HG02571 (cell line): ENCODE data around the gene IDH3A.
A peak's percentile ranks its signal among the peaks of the same experiment; 100 is the strongest.

Experiments
- ATAC-seq: cut with Tn5 transposase; IDR thresholded peaks from one replicate; pipeline ENCODE4 v1.9.1; 2021; ENCODE audit warnings: mild to moderate bottlenecking, moderate library complexity; ENCODE audit not compliant: unreplicated experiment

The IDH3A gene

DNA sequence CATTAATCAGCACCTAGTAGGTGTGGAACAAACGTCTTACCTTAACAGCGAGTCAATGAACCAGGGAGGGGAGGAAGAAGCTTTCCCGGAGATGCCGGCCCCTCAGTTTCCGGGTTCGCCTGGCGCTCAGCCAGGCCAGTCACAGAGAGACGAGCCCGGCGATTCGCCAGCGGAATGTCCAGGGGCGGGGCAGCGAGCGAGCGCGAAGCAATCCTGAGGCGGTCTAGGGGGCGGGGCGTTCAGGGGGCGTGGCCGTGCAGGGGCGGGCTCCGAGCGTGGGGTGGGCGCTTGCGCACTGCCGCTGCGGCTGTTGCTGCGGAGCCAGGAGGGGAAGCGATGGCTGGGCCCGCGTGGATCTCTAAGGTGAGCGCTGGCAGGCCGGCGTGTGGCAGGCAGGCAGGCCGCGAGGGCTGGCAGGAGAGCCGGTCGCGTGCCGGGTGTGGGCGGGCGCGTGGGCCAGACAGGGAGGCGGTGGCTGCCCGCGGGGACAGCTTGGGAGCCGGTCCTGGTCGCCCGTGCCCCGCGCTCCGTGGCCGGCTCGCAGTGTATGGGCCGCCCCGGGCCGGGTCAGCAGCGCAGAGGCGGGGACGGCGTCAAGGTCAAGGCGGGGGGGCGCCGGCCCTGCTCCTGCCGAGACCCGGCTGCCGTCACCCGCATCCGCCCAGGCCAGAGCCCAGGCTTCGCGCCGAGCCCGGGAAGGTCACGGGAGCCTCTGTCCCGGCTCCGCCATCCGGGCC lies at the start of gene IDH3A:
Gene IDH3A (plus strand): TSS at position 295 of the 737 bp plus-strand sequence. CDS start 42 bp downstream, at position 337.
- ATAC-seq = peak; percentile 76

GRCh38 chr15:78100886-78101285 lies 48.3 kb upstream of the IDH3A start:
- ATAC-seq = no peak

DNA sequence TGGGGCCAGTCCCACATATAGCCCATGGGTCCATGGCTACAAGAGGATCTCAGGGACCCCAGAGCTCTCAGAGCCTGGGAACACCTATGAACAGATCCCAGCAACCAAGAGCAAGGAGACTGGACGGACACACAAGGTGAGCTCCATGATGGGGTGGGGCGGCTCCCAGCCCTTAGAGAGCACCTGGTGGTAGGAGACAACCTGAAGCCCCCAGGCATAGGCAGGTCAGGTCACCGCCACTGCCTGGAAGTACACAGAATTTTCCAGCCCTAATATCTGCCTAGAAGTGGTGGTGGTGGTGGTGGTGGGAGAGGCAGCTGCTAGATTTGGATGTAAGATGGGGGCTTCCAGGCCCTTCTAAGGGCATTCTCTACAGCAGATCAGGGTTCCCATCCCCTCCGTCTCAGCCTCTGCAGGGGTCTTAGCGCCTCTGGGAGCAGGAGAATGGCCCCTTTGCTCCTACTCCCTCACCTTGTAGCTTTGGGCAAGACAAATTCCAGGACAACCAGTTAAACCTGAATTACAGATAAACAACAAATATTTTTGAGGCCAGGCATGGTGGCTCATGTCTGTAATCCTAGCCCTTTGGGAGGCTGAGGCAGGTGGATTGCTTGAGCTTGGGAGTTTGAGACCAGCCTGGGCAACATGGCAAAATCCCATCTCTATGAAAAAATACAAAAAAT lies 47.6 kb upstream of the IDH3A start:
- no peak for ATAC-seq

- no peak for ATAC-seq
Observed at GRCh38 chr15:78102211-78102610, 47.0 kb upstream of the IDH3A start.

GRCh38 chr15:78102741-78103140 lies 46.4 kb upstream of the IDH3A start:
- ATAC-seq = no peak

GRCh38 chr15:78103406-78104118 lies 45.6 kb upstream of the IDH3A start:
- peak; percentile 60 for ATAC-seq

GRCh38 chr15:78104119-78104479 lies 45.1 kb upstream of the IDH3A start:
- no peak for ATAC-seq

- ATAC-seq = no peak
Observed at GRCh38 chr15:78104566-78105475, 44.3 kb upstream of the IDH3A start.

DNA sequence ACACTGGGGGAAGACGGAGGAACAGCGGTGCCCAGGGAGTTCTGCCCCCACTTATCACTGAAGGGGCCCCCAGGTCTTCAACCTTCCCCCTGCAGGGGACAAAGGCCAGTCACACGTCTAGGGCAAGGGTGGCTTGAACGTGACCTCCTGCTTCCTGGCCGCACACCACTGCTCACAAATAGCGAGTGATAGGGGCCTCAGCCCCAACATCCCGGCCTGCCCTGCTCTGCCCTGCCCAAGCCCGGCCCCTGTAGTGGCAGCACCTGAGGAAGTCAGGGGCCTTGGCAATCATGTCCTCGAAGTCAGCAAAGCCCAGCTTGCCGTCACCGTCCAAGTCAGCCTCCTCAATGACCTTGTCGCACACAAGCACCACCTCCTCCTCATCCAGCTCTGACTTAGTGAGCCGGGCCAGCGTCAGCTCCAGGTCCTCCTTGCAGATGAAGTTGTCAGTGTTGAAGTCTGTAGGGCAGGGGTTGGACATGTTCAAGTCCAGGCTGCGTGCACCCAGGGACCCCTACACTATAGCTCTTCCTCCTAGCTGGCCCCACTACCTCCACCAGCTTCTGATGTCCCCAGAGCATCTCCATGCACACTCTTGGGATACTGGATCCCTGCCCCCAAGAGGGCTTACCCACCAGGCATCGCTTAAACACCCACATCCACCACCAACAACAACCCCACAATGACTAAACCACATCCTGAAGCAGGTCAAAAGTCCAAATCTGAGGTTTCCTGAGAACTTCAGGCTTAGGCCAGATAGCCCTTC lies 43.5 kb upstream of the IDH3A start:
- no peak for ATAC-seq

DNA sequence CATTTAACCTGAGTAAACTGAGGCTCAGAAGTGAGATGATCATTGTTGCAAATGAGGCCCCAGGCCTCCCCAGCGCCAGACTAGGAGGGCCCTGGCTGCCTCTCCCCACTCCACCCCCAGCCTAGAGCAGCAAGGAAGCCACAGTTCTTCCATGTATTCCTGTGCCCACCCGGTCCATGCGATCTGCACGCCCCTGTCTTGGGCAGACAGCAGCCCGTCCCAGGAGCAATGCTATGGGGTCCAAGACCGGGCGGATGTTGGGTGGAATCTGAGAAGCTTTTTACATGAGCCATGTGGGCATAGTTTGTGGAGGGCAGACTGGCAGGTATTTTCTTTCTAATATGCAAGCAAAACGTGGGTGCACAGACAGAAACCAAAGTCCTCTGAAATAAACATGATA lies 41.7 kb upstream of the IDH3A start:
- no peak for ATAC-seq

DNA sequence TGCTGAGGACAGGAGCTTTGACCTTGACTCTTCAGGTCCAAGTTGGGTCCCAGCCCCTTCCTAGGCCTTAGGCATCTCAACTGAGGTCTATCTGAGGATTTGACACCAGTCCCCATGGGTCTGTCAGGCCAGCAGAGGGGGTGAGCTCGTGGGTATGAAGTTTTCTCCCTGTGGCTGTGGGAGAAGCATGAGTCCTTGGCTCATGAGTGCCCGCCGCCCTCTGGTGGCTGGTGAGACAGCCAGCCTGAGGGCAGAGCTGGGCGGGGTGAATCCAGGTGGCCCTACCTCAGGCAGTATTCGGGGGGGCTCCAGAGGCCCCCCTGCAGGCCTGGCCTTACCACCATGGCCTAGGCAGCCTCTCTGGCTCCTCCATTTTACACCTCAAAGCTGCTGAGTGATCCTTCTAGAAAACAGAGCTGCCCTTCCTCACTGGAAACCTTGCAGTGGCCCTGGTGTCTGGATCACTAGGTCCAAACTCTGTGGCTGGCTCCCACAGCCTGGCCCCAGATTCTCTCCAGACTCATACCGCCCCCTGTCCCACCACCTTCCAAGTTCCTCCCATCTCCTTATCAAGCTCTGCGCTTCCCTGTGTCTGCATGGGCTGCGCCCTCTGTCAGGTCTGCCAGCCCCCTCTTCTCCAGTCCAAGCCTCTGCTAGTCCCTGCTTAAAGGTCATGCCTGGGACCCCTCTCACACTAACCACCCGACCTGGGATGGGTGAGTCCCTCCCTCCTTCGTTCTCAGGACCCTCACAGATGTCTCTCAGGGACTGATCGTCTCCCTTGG lies 40.7 kb upstream of the IDH3A start:
- no peak for ATAC-seq

- no peak for ATAC-seq
Observed at GRCh38 chr15:78109156-78109555, 40.0 kb upstream of the IDH3A start.

DNA sequence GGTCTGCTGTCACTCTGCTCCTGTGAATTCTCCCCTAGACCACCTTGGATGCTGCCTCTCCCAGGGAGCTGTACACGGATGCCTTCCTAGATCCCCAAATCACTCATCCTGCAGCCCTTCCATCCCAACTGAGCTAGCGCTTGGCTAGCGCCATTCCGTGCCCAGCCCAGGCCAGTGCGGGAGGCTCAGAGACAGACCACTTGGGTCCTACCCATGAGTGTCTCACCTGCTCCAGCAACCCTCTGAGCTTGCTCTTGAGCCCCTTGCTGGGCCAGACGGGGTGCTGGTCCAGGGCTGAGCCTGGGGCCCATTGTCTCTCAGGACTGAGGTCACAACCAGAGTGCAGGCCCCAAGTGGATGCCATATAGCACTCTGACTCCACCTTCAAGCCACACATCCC lies 39.1 kb upstream of the IDH3A start:
- ATAC-seq = no peak

- ATAC-seq = no peak
Observed at GRCh38 chr15:78110916-78111475, 38.2 kb upstream of the IDH3A start.

- ATAC-seq = no peak
Observed at GRCh38 chr15:78111788-78112187, 37.4 kb upstream of the IDH3A start.

GRCh38 chr15:78112551-78112950 lies 36.6 kb upstream of the IDH3A start:
- no peak for ATAC-seq

DNA sequence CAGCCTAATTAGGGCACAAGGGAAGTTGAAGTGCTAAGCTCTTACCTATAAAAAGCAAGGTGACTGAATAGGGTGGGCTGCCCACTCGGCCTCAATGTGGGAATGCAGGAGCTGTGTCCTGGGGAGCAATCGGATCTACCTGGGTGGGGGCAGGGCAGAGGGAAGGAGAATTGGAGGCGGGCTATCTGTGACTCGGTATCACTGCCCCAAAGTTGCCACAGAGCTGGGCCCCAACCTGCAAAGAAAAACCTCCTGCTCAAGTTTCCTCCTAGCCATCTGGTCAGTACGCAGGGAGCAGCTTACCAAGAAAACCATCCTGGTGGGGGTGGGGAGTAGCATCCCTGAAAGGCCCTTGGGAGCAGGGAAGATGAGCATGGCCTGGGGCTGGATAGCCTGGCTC lies 28.6 kb upstream of the IDH3A start:
- ATAC-seq = no peak

DNA sequence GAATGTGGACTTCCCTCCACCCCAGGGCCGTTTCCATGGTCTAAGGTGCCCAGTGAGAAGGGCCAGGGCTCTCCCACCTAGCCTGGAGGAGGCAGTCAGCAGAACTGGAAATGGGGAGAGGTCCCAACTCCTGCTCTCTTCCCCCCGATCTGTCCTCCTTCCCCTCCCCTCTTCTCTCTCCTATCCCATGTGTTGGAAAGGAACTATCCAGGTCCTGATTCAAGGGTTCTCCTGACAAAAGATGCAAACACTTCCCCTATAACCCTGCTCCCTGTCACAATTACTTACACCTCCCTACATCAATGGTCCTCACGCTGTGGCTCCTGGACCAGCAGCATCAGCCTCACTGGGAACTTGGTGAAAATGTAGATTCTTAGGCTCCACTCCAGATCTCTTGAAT lies 23.9 kb upstream of the IDH3A start:
- no peak for ATAC-seq

DNA sequence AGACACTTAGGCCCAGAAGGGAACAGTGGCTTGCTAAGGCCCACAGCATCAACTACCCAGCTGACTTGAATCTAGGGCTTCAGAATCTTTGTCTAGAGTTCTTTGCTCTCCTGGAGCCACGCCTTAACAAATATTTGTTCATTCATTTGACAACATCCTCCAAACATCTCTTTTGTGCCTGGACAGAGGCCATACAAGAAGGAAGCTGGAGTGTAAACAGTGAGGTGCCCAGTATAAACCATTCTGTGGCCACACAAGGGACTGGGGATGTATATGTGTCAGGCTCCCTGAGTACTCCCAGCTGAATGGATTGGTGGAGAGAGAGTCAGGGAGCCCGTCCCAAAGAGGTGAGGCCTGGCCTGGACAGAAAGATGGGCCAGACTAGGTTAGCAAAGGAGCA lies 21.3 kb upstream of the IDH3A start:
- no peak for ATAC-seq
